Mesodermal cell (in vitro differentiated cells): ENCODE results near the gene PPIP5K2.
"Not testable (repeated sequence)": the region's sequence is repeated elsewhere in the genome, so short reads cannot be mapped to it uniquely, and the experiment has no call there.

Source experiments
- H3K27ac ChIP-seq: 2 replicates; pipeline ENCODE4 v1.7.0; 2013; ENCODE audit warnings: mild to moderate bottlenecking, low read depth, low read length, moderate library complexity; ENCODE audit not compliant: severe bottlenecking
- H3K36me3 ChIP-seq: 2 replicates; pipeline ENCODE4 v1.7.1; 2013; ENCODE audit warnings: mild to moderate bottlenecking, low read length, moderate library complexity; ENCODE audit not compliant: control insufficient read depth, insufficient read depth
- H3K4me1 ChIP-seq: one replicate; pipeline ENCODE4 v1.7.1; 2013; ENCODE audit warnings: mild to moderate bottlenecking, low read length; ENCODE audit not compliant: insufficient read depth, control insufficient read depth, poor library complexity, severe bottlenecking
- H3K4me3 ChIP-seq: 2 replicates; pipeline ENCODE4 v1.7.0; 2013; ENCODE audit warnings: low read length, control low read depth, mild to moderate bottlenecking; ENCODE audit not compliant: insufficient read depth, poor library complexity, severe bottlenecking; ENCODE audit errors: extremely low read depth
- H3K9me3 ChIP-seq: 2 replicates; pipeline ENCODE4 v1.7.1; 2013; ENCODE audit warnings: mild to moderate bottlenecking, low read length, moderate library complexity; ENCODE audit not compliant: control insufficient read depth
- WGBS, 2 experiments: methylation state at CpG; one replicate each; pipeline ENCODE4 v1.1.5; 2013; ENCODE audit warnings: missing lambda C conversion rate in 2 of 2; ENCODE audit not compliant: insufficient coverage in 2 of 2; 5-methylcytosine and 5-hydroxymethylcytosine counted together

Gene PPIP5K2

DNA sequence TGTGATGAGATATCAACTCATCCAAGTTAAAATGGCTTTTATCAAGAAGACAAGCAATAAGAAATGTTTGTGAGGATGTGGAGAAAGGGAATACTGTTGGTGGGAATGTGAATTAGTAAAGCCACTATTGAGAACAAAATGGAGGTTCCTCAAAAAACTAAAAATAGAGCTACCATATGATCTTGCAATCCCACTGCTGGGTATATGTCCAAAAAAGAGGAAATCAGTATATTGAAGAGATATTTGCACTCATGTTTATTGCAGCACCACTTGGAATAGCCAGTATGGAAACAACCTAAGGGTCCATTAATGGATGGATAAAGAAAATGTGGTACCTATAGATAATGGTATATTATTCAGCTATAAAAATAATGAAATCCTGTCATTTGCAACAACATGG lies 25.1 kb downstream of the PPIP5K2 start:
- no peak overlapping the region for H3K4me3 ChIP-seq
- H3K36me3 ChIP-seq = peaks cover 12% of the 10 kb centered on the region
- H3K4me1 ChIP-seq = no peaks in the 10 kb centered on the region
- no peak overlapping the region for H3K27ac ChIP-seq
- no peaks in the 10 kb centered on the region for H3K9me3 ChIP-seq

DNA sequence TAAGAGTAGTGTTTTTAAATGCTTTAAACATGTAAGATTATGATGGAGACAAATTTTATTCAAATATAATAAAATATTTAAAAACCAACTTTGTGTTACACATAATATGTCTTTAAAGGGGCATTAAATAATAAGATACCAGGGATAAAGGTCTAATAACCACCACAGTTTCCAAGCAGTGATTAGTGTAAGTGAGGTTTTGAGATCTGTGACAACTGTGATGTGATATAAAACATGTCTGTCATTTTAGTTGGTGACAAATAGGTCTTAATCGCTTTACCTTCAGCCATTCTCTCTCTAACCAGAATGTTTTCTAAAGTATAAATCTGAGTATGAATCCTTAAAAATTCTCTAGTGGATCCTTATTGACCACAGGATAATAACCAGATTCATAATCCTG lies 28.1 kb downstream of the PPIP5K2 start:
- H3K36me3 ChIP-seq = peaks cover 4% of the 10 kb centered on the region
- no peaks in the 10 kb centered on the region for H3K4me1 ChIP-seq
- no peak overlapping the region for H3K4me3 ChIP-seq
- no peaks in the 10 kb centered on the region for H3K9me3 ChIP-seq
- no CpG with 5 or more reads among the region's 1 CpG for WGBS, 2 experiments
- H3K27ac ChIP-seq = no peak overlapping the region

DNA sequence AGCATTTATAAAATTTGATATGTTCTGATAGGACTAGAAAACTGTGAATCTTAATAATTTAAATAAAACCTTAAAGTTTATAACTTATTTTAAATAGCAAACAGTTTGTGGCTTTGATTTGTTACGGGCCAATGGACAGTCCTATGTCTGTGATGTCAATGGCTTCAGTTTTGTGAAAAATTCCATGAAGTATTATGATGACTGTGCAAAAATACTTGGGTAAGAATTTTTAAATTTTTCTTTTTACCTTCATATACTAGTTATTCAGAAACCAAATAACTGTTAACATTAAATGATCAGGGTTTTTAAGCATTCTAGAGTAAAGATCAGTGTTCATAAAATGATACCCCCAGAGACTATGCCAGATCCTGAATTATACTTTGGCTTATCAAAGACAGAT lies 31.1 kb downstream of the PPIP5K2 start:
- H3K4me1 ChIP-seq = no peaks in the 10 kb centered on the region
- H3K9me3 ChIP-seq = no peaks in the 10 kb centered on the region
- peaks cover 4% of the 10 kb centered on the region for H3K36me3 ChIP-seq
- no CpG with 5 or more reads among the region's 1 CpG for WGBS, 2 experiments
- no peak overlapping the region for H3K27ac ChIP-seq
- no peak overlapping the region for H3K4me3 ChIP-seq

DNA sequence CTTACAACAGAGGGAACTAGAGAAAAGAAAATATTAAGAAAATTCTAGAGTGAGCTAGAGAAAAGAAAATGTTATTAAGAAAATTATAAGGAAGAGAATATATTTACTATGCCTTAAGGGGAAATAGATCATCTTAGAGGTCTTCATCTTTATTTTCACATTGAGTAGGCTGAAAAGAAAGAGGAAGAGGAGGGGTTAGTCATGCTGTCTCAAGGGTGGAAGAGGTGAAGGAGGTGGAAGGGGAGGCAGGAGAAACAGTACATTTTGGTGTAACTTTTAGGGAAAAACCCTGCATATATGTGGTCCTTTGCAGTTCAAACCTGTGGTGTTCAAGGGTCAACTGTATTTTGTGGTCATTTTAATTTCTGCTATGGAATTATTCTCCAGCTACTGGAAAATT lies 46.6 kb downstream of the PPIP5K2 start:
- H3K36me3 ChIP-seq = peaks cover 24% of the 10 kb centered on the region
- no peaks in the 10 kb centered on the region for H3K9me3 ChIP-seq
- H3K4me3 ChIP-seq = no peak overlapping the region
- no peaks in the 10 kb centered on the region for H3K4me1 ChIP-seq
- H3K27ac ChIP-seq = no peak overlapping the region

DNA sequence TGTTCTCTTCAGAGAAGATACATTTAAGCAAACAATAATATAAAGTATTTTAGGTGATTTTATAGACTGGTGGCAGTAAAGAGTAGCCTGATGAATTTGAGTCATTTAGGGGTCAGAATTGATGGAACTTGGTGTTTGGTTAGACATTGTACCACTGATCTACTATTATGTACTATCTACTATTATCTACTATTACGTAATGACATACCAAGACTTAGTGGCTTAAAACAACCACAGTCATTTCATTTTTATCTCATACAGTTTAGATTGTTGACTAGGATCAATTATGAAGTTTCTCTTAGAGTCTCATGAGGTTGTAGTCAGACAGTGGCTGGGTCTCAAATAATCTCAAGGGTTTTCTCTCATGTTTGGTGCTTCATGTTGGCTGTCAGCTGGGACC lies 54.0 kb downstream of the PPIP5K2 start:
- H3K27ac ChIP-seq = no peak overlapping the region
- H3K9me3 ChIP-seq = no peaks in the 10 kb centered on the region
- H3K4me3 ChIP-seq = no peak overlapping the region
- H3K4me1 ChIP-seq = no peaks in the 10 kb centered on the region
- H3K36me3 ChIP-seq = no peaks in the 10 kb centered on the region
- WGBS, 2 experiments = no CpG with 5 or more reads among the region's 1 CpG

DNA sequence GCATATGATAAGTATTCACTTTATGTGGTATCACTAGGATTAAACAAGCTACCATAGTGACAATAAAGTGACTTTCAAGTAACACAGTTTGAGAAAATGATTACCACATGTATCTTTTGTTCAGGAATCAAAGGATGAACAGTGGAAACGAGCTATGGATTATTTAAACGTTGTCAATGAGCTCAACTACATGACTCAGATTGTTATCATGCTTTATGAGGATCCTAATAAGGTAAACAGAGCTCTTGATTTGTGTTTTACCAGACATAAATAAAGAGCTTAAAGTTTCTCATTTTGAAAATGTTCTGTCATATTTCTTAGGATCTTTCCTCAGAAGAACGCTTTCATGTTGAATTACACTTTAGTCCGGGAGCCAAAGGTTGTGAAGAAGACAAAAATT lies 57.4 kb downstream of the PPIP5K2 start:
- H3K4me1 ChIP-seq = no peaks in the 10 kb centered on the region
- no peaks in the 10 kb centered on the region for H3K9me3 ChIP-seq
- peaks cover 4% of the 10 kb centered on the region for H3K36me3 ChIP-seq
- 83 to 100% methylated on average over 2 to 3 of the region's 4 CpGs for WGBS, 2 experiments
- H3K4me3 ChIP-seq = no peak overlapping the region
- H3K27ac ChIP-seq = no peak overlapping the region

DNA sequence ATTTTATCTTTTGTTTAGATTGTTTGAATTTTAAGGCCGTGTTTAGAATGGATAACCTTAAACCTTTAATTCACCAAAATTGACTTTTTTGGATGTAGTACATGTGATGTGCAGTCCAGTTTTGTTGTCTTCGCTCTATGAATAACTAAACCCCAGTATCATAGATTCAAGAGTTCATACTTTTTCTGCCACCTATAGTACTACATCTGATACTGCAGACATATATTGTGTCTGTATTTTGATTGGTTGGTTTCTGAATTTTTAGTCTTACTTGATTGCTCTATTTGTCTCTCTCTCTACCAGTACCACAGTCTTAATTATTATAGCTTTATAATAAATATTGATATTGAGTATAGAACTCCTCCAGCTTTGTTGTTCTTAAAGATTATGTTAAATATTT lies 58.1 kb downstream of the PPIP5K2 start:
- Histone ChIP-seq H3K9me3 (no peaks in the 10 kb centered on the region), H3K4me1 (no peaks in the 10 kb centered on the region), H3K4me3 (no peak overlapping the region), H3K36me3 (peaks cover 4% of the 10 kb centered on the region), H3K27ac (no peak overlapping the region)
- no CpG with 5 or more reads among the region's 2 CpGs for WGBS, 2 experiments

DNA sequence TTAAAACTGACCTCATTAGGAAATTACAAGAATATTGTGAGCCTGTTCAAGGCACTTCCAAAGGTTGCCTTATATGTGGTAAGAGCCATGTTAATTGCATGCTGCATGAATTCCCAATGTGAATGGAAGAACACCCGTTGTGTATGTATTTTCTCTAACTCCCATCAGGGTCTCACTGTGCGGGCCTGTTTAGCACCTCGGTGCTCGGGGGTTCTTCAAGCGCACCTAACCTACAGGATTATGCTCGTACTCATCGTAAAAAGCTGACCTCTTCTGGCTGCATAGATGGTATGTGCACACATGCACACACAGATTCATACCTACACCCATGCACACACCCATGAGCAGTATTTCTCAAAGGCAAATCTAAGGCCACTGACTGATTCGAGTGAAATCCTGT lies 66.1 kb downstream of the PPIP5K2 start:
- Histone ChIP-seq H3K9me3 (no peaks in the 10 kb centered on the region), H3K27ac (no peak overlapping the region), H3K4me1 (no peaks in the 10 kb centered on the region), H3K4me3 (no peak overlapping the region), H3K36me3 (peaks cover 8% of the 10 kb centered on the region)
- 92 to 93% methylated on average over 6 to 7 of the region's 8 CpGs for WGBS, 2 experiments

DNA sequence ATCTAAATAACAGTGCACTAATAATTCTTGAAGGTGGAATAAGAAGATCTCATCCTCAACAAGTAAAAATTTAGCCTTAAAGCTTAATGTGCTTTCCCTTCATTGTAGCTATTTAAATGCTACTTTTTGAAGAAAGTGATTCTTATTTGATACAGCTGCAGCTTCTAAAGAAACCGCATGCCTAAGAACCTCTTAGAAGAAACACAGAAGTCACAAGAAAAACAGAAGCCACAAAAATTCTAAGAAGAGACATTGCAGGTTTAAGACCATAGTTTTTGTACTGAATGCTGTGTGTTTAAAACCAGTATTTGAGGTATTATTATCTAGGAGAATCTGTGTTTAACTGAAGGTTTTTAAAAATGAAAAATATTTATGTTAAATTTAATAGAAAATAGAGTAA lies 68.3 kb downstream of the PPIP5K2 start:
- WGBS, 2 experiments = no CpG with 5 or more reads among the region's 1 CpG
- Histone ChIP-seq H3K9me3 (no peaks in the 10 kb centered on the region), H3K4me1 (no peaks in the 10 kb centered on the region), H3K4me3 (no peak overlapping the region), H3K27ac (no peak overlapping the region), H3K36me3 (peaks cover 8% of the 10 kb centered on the region)

DNA sequence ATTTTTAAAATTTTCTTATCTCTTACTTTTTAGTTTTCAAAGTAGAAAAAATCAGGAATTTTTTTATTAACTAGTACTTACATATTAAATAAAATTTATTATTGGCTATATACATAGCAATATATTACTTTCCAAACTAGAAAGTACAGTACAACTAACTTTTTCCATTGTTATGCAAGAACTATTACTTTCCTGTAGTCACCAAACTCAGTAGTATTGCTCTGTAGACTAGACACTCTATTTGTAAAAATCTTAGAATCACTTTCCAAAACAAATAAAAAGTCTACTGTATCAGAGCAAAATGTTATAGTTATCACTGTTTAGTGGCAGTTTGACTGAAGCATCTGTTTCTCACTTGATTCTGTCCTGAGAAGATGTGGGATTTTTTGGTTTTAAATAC lies 83.1 kb downstream of the PPIP5K2 start:
- Histone ChIP-seq H3K36me3 (peaks cover 3% of the 10 kb centered on the region), H3K4me1 (no peaks in the 10 kb centered on the region), H3K27ac (no peak overlapping the region), H3K9me3 (no peaks in the 10 kb centered on the region), H3K4me3 (no peak overlapping the region)

DNA sequence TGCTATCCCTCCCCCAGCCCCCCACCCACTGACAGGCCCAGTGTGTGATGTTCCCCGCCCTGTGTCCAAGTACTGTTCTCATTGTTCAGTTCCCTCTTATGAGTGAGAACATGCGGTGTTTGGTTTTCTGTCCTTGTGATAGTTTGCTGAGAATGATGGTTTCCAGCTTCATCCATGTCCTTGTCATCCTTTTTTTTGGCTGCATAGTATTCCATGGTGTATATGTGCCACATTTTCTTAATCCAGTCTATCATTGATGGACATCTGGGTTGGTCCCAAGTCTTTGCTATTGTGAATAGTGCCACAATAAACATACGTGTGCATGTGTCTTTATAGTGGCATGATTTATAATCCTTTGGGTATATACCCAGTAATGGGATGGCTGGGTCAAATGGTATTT lies 84.9 kb downstream of the PPIP5K2 start:
- 100% methylated on average over 2 of the region's 3 CpGs; no CpG with 5 or more reads in 1 of the 2 experiments for WGBS, 2 experiments
- not testable (repeated sequence) for H3K9me3 ChIP-seq, H3K27ac ChIP-seq, H3K36me3 ChIP-seq, H3K4me1 ChIP-seq, H3K4me3 ChIP-seq
